Ecto neural progenitor cell (in vitro differentiated cells): ENCODE results near the gene TYW3.

ENCODE experiments used
- DNase-seq: peaks from one replicate; pipeline ENCODE4 v3.0.0-alpha.2; 2018; ENCODE audit warnings: low spot score

Gene TYW3

GRCh38 chr1:74732960-74733603 lies at the start of gene TYW3, which contains the start of gene CRYZ:
Gene TYW3 (plus strand): TSS chr1:74733152. CDS start chr1:74733245, 93 bp downstream.
Gene CRYZ (minus strand): TSS chr1:74733050. CDS start chr1:74724821, 8,229 bp downstream.
- DNase-seq: no peak

GRCh38 chr1:74683656-74684055 lies 49.3 kb upstream of the TYW3 start:
- DNase-seq: no peak

- DNase-seq: no peak
Observed at GRCh38 chr1:74684301-74684700, 48.7 kb upstream of the TYW3 start.

GRCh38 chr1:74686928-74687327 lies 46.0 kb upstream of the TYW3 start:
- DNase-seq: no peak

GRCh38 chr1:74689621-74690363 lies 43.2 kb upstream of the TYW3 start:
- DNase-seq: no peak

GRCh38 chr1:74690364-74690696 lies 42.6 kb upstream of the TYW3 start:
- DNase-seq: no peak

GRCh38 chr1:74690909-74691308 lies 42.0 kb upstream of the TYW3 start:
- DNase-seq: no peak

- no peak for DNase-seq
Observed at GRCh38 chr1:74693473-74693872, 39.5 kb upstream of the TYW3 start.

GRCh38 chr1:74697832-74698231 lies 35.1 kb upstream of the TYW3 start:
- DNase-seq: no peak

- no peak for DNase-seq
Observed at GRCh38 chr1:74699331-74699730, 33.6 kb upstream of the TYW3 start.

- no peak for DNase-seq
Observed at GRCh38 chr1:74703386-74704182, 29.4 kb upstream of the TYW3 start.

GRCh38 chr1:74712881-74713280 lies 20.1 kb upstream of the TYW3 start:
- no peak for DNase-seq

GRCh38 chr1:74713849-74714248 lies 19.1 kb upstream of the TYW3 start:
- DNase-seq: no peak

GRCh38 chr1:74714429-74715235 lies 18.3 kb upstream of the TYW3 start:
- DNase-seq: no peak

- no peak for DNase-seq
Observed at GRCh38 chr1:74715236-74715502, 17.8 kb upstream of the TYW3 start.

GRCh38 chr1:74715806-74716205 lies 17.1 kb upstream of the TYW3 start:
- no peak for DNase-seq

- no peak for DNase-seq
Observed at GRCh38 chr1:74716822-74717221, 16.1 kb upstream of the TYW3 start.

GRCh38 chr1:74717626-74718025 lies 15.3 kb upstream of the TYW3 start:
- DNase-seq: no peak

- DNase-seq: no peak
Observed at GRCh38 chr1:74726063-74726462, 6.9 kb upstream of the TYW3 start.

GRCh38 chr1:74728736-74729135 lies 4.2 kb upstream of the TYW3 start:
- no peak for DNase-seq

GRCh38 chr1:74729741-74730478 lies 3.0 kb upstream of the TYW3 start:
- DNase-seq: no peak
